Measurements from ENCODE around the gene AGT.

Gene AGT

GRCh38 chr1:230713915-230714764, at the start of gene AGT:
AGT (minus strand) TSS chr1:230714122; CDS start chr1:230710823, 3,299 bp downstream.
- no peak for DNase-seq

DNA sequence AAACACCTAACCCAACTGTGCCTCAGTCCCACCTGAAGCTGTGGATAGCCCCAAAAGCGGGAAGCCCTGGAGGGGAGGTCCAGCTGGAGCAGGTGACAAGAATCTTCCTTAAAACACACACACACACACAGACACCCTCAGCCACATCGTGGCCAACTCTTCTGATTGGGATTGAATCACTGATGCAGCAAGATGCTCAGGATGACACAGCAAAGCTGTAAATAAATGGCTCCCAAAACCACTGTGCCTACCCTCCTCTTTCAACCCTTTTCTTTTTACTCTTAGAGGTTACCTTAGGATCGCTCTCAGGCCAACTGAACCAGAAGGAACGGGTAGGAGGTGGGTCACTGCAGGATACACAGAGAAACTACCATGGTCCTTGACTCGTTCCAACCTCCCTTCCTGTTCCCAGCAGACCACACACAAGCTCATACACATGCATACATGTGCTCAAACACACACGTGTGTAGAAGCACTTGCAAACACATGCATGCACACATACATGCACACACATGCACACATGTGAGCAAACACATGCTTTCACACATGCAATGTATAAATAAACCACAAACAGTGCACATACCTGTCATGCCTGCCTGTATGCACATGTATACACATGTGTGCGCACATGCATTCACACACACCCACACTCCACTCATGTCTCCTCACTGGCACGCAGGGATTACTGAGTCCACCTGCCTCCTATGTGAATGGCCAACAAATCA, 47.7 kb upstream of the AGT start:
- no peak for DNase-seq

- DNase-seq: no peak
These were observed 46.5 kb upstream of the AGT start for GRCh38 chr1:230760360-230760827.

DNA sequence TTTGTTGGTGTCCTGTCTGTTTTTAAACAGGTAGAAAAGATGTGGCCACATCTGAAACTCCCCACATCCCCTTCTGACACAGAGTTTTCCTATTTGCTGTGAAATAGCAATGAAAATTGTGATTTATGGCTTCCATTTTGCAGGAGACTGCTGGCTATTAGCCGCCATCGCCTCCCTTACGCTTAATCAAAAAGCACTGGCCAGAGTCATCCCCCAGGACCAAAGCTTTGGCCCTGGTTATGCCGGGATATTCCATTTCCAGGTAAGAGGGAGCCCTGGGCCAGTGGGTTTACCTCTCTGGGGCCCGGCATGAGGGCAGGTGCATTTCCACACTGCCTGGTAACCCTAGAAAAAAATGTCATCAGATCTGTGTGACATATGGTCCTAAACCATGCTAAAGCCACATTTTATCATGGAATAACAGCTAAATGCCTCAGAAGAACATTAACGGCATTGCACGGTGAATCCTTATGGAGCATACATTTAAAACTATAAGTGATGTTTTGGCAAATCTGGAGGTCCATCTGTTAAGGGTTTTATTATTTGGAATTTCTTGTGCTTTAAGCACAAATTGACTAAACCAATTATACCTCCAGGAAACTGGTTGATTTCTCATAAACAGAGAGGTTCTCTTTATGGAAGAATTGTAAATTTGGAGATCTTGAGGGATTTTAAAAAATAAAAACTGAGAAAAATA, 45.6 kb upstream of the AGT start:
- no peak for DNase-seq

- no peak for DNase-seq
These were observed 44.9 kb upstream of the AGT start for GRCh38 chr1:230758709-230759368.

- no peak for DNase-seq
These were observed 44.2 kb upstream of the AGT start for GRCh38 chr1:230757856-230758708.

DNA sequence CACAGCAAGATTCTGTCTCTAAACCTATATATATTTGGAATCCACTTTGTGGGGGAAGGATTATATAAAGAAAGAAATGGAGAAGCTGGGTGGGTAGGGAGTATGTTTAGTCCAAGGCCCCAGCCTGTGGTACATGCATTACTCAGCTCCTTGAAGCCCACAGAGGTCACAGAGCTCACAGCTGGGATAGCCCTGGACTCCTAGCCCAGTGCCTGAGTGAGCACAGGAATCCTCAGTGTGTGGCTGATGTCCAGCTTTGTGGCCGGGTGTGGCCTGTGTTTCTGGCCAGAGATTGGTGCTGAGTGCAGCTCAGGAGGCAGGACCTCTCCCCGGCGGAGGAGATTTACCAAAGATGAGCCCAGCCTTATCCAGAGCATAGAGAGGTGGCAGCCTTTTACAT, 40.9 kb upstream of the AGT start:
- DNase-seq: no peak

- no peak for DNase-seq
These were observed 39.8 kb upstream of the AGT start for GRCh38 chr1:230753586-230754251.

- DNase-seq: no peak
These were observed 39.3 kb upstream of the AGT start for GRCh38 chr1:230753191-230753585.

DNA sequence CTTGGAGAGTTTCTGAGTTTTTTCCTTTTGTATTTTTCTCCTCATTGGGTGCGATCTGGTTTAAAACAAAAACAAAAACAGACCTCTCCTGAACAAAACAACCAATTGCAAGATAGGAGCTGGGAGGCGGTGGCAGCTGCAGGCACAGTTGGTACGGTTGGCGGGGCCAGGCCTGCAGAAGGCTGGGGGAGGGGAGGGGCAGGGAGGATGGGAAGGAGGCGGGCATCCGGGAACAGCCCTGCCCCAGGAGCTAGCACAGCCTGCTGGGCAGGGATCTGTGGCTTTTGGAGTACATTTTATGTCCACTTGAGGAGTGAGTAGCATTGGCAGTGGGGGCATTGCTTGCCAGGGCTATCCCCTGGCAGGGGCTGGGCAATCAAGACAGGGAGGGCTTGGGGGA, 38.5 kb upstream of the AGT start:
- DNase-seq: no peak

DNA sequence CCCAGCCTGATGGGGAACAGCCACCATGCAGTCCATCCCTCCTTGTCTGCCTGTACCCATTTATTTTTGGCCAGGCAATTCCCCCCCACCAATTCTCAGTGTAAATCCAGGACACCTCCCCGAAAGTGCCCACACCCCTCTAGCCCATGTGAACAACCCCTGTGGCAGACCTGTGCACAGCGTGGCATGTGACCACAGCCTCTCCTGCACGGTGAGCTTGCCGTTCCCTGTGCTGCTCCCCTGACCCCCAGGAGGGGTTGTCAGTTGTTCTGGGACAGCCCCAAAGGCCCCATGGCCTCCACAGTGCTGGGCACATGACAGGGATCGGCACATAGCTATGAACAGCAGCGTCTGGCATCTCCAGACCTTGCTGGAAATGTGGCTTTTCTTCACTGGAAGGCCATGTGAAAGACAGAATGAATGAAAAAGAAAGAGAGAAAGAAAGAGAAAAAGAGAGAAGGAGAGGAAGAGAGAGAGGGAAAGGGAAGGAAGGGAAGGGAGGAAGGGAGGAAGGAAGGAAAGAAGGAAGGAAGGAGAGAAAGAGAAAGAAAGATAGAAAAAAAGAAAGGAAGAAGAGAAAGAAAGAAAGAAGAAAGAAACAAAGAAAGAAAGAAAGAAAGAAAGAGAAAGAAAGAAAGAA, 37.2 kb upstream of the AGT start:
- DNase-seq: no peak

- no peak for DNase-seq
These were observed 36.7 kb upstream of the AGT start for GRCh38 chr1:230750576-230750975.

DNA sequence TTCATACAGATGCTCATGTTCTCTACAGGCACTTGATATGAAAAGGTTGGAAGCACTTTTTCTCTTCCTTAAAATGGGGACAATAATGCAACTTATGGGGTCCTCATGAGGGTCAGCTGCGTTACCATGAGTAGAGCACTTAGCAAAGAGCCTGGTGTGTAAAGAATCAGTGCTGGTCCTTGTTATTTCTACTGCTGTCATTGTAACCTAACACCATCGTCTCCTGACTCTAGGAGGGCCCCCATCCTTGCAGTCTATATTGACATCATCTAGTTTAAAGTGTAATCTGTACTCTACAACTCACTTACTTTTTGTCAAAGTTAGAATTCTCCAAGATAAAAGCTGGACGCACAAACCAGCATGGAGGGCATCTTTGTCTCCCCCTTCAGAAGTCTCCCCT, 35.7 kb upstream of the AGT start:
- DNase-seq: no peak

DNA sequence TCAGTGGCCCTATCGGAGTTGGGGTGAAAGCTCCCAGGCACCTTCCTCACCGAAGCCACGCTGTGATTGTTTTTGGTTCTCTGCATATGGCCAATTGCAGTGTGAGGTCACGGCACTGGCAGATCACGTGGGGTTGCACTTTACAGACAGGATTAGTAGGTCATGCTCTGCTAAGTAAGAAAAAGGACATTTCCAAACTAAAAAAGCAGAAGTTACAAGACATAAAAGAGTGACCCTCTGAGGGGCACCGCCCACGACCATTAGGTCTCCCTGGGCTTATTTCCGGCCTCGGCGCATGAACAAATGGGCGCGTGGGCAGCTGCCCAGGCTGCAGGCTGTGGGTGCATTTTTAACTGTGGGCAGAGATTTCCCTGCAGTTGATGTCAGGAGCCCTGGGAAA, 35.2 kb upstream of the AGT start:
- DNase-seq: no peak

GRCh38 chr1:230747890-230748800, 34.2 kb upstream of the AGT start:
- DNase-seq: no peak

GRCh38 chr1:230747127-230747730, 33.3 kb upstream of the AGT start, which contains the start of gene CAPN9:
CAPN9 (plus strand) TSS chr1:230747388; CDS start chr1:230747497, 109 bp downstream.
- no peak for DNase-seq

DNA sequence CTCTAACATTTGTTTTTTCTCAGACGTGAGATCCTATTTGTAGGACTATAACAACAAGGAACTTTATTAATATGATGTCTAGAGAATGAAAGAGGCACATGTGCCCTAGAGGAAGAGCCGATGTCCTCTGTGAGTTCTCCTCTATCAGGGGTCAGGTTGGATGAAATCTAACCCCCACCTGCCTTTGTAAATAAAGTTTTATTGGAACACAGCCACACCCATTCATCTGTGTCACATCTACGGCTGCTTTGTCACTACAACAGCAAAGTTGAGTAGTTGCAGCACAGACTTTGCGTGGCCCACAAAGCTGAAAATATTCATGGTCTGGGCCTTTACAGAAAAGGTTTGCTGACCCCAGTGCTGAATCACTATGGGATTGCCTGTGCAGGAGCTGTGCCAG, 32.7 kb upstream of the AGT start:
- DNase-seq: no peak

GRCh38 chr1:230745071-230745470, 31.1 kb upstream of the AGT start:
- DNase-seq: no peak

DNA sequence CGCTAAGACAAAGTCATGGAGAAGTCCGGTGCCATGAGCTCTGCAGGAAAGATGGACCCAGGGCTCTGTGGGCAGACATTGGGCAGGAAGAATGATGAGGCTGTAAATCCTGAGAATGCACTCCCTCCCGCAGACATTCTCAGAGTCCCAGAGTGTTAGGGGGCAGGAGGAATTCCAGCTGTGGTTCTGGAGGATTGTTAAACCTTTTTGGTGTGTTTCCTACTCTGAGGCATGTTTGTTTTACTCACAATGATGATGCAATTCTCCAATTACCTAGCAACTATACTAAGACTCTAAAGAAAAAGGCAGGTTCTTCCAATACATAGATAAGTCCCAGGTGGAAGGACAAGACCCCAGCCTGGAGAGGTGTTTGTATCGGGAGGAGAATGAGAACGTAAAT, 30.5 kb upstream of the AGT start:
- DNase-seq: no peak
